NCI-H510A treated with DMSO at 0.1 percent for 48 hours (cell line): Measurements from ENCODE around the gene DUSP7.

Source experiments
- DNase-seq: peaks from one replicate; lab custom pipeline; 2025; lab: John Stamatoyannopoulos, UW

Gene DUSP7

DNA sequence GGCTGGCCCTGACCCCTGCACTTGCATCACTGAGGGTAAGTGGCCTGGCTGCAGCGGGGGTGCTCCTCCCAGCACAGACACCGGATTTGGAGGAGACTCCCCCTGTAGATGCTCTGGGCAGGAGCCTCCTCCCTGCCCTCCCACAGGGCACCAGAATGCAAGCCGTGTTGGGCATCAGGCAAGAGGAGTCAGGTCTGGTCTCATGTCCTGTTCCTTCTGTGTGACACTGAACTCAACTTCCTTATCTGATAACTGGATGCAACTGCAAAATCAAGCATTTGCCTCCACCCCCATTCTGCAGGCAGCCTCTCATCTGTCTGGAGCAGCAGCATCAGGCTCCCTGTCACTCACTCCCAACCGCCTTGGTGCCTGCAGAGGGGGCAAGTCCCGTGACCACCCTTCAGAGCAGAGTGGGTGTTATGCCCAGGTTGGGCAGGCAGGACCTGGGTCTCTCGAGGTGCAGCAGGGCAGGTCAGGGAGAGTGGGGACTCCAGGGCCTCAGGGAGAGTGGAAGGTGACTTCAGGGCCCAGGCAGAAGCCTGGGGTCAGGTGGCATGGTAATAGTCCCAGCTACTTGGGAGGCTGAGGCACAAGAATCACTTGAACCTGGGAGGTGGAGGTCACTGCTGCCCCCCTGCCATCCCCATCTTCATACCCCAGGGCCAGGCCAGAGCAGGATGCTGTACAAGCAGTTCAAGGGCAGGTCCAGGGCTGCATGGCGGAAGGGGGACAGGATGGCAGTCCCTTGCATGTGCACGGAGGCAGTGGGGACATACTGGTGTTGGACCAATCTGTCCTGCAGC, 50.2 kb downstream of the DUSP7 start:
- no peak for DNase-seq

DNA sequence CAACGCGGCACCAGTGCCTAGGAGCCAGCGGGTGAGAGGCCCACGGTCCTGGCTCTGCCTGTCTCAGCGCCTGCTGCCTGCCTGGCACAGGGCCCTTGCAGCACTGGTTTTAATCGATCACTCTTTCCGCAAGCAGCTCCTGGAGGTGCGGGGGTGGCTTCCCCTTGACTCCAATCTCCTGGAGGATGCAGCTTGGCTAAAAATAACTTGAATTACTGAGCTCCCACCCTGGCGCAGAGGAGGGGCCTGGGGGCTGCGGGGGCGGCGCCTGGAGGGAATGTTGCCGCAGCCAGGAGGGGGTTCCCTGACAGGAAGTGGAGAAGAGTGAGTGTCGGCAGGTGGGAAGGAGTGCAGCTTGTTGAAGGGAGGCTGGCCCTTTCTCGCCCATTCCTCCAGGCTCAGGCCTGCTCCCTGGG, 50.8 kb downstream of the DUSP7 start:
- DNase-seq = peak; percentile 36

DNA sequence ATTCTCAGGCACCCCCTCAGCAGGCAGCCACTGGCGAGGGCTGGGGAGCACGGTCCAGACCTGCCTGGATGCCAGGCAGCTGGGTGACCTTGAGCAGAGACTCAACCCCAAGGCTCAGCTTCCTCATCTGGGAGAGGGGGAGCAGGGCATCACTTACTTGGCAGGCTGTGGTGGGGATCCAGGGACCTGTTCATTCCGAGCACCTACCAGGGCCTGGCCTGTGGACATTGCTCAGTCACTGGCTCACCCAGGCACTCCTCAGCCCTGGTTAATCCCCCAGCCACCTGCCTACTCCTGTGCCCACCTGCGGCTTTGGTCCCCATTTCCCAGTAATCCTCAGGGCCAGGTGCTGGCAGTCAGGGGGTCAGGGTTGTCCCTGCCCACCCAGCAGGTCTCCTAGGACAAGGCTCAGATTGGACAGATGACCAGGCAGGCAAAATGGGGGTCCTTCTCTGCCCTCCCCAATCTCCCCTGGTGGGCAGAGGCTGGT, 51.4 kb downstream of the DUSP7 start:
- no peak for DNase-seq

DNA sequence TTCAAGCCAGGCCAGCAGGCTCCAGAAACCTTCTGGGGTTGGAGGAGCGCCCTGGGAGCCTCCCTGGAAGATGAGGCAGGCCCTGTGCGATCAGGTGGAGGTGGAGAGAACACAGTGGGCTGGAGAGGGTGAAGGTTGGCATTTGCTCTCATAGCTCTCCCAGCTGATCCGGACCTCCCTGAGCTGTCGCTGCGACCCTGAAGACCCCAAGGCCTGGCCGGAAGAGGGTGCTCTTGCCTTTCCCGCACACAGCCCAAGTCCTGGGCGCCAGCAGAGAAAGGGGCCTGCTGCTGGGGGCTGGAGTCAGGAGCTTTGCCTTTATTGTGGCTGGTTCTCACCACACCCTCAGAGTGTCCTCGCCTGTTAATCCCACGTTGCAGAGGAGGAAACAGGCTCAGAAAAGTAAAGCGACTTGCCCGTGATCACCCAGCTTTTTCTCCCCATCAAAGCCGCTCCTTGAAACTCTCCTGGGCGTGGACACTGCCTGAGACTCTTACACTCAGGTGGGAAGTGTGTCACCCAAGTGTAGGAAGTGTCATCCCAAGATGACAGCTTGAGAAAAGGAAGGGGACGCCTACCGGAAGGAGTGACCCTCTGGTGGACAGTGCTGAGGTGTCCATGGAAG, 52.1 kb downstream of the DUSP7 start:
- no peak for DNase-seq

DNA sequence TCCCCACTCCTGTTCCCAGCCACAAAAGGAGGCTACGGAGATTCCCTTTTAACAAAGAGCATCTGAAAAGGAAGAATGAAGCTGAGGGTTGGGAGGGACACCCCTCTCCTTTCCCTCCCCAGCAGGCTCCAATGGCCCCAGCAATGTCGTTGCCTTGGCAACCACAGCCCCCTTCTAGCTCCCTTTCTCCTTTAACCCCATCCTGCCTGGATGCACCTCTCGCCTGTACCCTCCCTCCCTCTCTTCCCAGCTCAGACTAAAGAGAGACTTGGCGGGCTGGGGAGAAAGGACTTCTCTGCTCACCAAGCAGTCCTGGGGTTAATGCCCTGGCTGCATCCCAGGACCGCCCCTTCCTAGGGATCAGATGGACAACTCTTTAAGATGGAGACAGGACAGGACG, 53.6 kb downstream of the DUSP7 start:
- no peak for DNase-seq

DNA sequence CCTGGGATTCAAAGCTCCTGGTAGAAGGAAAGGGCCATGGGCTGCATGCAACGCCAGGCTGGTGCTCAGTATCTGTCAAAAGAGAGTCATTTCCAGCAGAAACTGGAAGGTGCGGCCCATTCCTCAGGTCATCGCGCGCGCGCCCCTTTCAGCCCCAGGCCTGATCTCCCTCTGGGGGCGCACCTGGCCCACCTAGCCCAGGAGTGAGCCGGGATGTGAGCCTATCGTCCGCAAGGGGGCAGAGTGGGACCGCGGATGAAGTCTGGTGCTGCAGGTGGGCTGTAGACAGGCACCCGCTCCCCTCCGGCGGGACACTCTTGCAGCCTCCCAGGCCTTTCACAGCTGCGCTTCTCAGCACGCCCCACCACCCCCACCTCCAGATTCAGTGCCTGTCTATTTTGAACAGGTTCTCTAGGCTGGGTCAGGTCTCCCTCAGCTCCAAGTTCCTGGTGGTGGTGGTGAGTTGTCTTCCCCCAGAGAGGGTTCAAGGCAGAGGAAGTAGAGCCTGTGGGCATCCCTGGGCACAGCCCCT, 54.9 kb downstream of the DUSP7 start:
- DNase-seq = peak; percentile 59

DNA sequence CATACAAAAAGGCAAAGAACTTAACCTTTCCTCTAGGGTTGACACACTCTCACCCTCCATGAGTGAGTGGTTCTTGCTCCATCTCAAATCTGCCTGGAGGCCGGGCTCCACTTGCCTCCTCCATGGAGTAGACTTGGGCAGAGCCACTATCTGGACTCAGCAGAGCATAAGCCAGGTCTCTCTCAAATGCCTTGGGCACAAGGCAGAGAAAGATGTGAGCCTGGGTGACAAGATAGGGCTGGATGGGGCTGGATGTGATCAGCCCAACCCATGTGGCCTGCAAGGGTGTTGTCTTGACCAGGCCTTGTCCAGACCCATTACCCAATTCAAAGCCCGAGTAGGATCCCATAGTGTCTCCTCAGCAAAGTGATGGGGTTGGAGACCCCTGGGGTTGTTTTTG, 56.5 kb downstream of the DUSP7 start:
- no peak for DNase-seq
